Airway epithelial cell (primary cell): ENCODE data around the gene MEIOB. TPM values are rescaled to one million over a fixed set of nuclear protein-coding genes. Genes with fewer than 3 reads are reported as not detected.

ENCODE experiments used
- total RNA-seq: library from RNA; depleted of rRNA; stranded (reverse); fragments of >200 nt; gene quantifications from 2 replicates; pipeline ENCODE4 v1.2.3, GENCODE V29; 2015

MEIOB gene
- not detected in 2 replicates for total RNA-seq

GRCh38 chr16:1871974-1872635 is at the start of gene MEIOB:
TSS of gene MEIOB (minus strand) at chr16:1872164. CDS start at chr16:1868175, 3,989 bp downstream.

GRCh38 chr16:1918351-1919326 is 46.7 kb upstream of the MEIOB start, which contains the start of gene HS3ST6:
TSS of gene HS3ST6 (minus strand) at chr16:1918415. CDS start at chr16:1918323, 92 bp downstream.

GRCh38 chr16:1826691-1827573 is 45.0 kb downstream of the MEIOB start, which contains the start of the genes FAHD1 and HAGH:
TSS of gene FAHD1 (plus strand) at chr16:1827206. CDS start at chr16:1827239, 33 bp downstream.
TSS of gene HAGH (minus strand) at chr16:1826825. CDS start at chr16:1826787, 38 bp downstream.

GRCh38 chr16:1793578-1794220 is 78.3 kb downstream of the MEIOB start, which contains the start of gene IGFALS:
TSS of gene IGFALS (minus strand) at chr16:1793705. CDS start at chr16:1793652, 53 bp downstream.

Other genes with a start within 250 kb of the MEIOB start
- 68.9 and 108 TPM in 2 replicates for gene JPT2, start 193.9 kb downstream of the MEIOB start, total RNA-seq
- 17.7 and 26.7 TPM in 2 replicates for gene MAPK8IP3, start 166.0 kb downstream of the MEIOB start, total RNA-seq
- gene NME3, start 100.6 kb downstream of the MEIOB start, total RNA-seq: 69.0 and 71.8 TPM in 2 replicates
- gene EME2, start 99.4 kb downstream of the MEIOB start, total RNA-seq: 14.1 and 14.3 TPM in 2 replicates
- 193 and 199 TPM in 2 replicates for gene MRPS34, start 99.0 kb downstream of the MEIOB start, total RNA-seq
- 22.4 and 28.4 TPM in 2 replicates for gene SPSB3, start 89.6 kb downstream of the MEIOB start, total RNA-seq
- gene NUBP2, start 89.2 kb downstream of the MEIOB start, total RNA-seq: 119 and 173 TPM in 2 replicates
- gene IGFALS, start 78.5 kb downstream of the MEIOB start, total RNA-seq: not detected in 2 replicates
- 76.1 and 79.8 TPM in 2 replicates for gene HAGH, start 45.3 kb downstream of the MEIOB start, total RNA-seq
- gene FAHD1, start 45.0 kb downstream of the MEIOB start, total RNA-seq: 70.2 and 86.2 TPM in 2 replicates
- 1.4 and 2.7 TPM in 2 replicates for gene HS3ST6, start 46.3 kb upstream of the MEIOB start, total RNA-seq
- gene MSRB1, start 71.0 kb upstream of the MEIOB start, total RNA-seq: 6.7 and 11.7 TPM in 2 replicates
- gene RPL3L, start 82.5 kb upstream of the MEIOB start, total RNA-seq: 0.35 and 0.46 TPM in 2 replicates
- 279 and 343 TPM in 2 replicates for gene NDUFB10, start 87.4 kb upstream of the MEIOB start, total RNA-seq
- 3,748 and 4,325 TPM in 2 replicates for gene RPS2, start 92.7 kb upstream of the MEIOB start, total RNA-seq
- not detected in 2 replicates for gene RNF151, start 94.7 kb upstream of the MEIOB start, total RNA-seq
- gene TBL3, start 99.9 kb upstream of the MEIOB start, total RNA-seq: 114 and 119 TPM in 2 replicates
- 1.1 and 2.2 TPM in 2 replicates for gene NOXO1, start 109.3 kb upstream of the MEIOB start, total RNA-seq
- gene GFER, start 112.0 kb upstream of the MEIOB start, total RNA-seq: 20.3 and 22.9 TPM in 2 replicates
- gene SYNGR3, start 117.8 kb upstream of the MEIOB start, total RNA-seq: 2.1 and 5.4 TPM in 2 replicates
- 52.9 and 61.7 TPM in 2 replicates for gene ZNF598, start 137.7 kb upstream of the MEIOB start, total RNA-seq
- 3.6 and 4.0 TPM in 2 replicates for gene NPW, start 147.6 kb upstream of the MEIOB start, total RNA-seq
- 24.8 and 25.5 TPM in 2 replicates for gene NHERF2, start 154.7 kb upstream of the MEIOB start, total RNA-seq
- 32.8 and 43.2 TPM in 2 replicates for gene NTHL1, start 175.7 kb upstream of the MEIOB start, total RNA-seq
- 33.8 and 35.0 TPM in 2 replicates for gene TSC2, start 175.8 kb upstream of the MEIOB start, total RNA-seq